ENCODE measurements around the gene SAFB. TPM values are rescaled to one million over a fixed set of nuclear protein-coding genes. Genes with fewer than 3 reads are reported as not detected.
A peak's percentile ranks its signal among the peaks of the same experiment; 100 is the strongest.

Gene SAFB
- total RNA-seq, 6 experiments from 2014 or later, result 31.2 to 45.7 (median 32.8) TPM

GRCh38 chr19:5641171-5641570 is 18.3 kb downstream of the SAFB start:
- Histone ChIP-seq H3K4me1 (peaks cover 0 to 45% (median 15%) of the 10 kb centered on the region in 4 donors), H3K9me3 (no peaks in the 10 kb centered on the region), H3K27ac (no peak overlapping the region), H3K4me3 (no peak overlapping the region), H3K36me3 (peaks cover 0 to 35% (median 11%) of the 10 kb centered on the region in 4 donors), H3K27me3 (no peaks in the 10 kb centered on the region)
- WGBS (ENCODE audit: insufficient coverage, low coverage, low lambda C conversion rate, missing lambda C conversion rate), result 87% methylated on average over 3 of the region's 4 CpGs
- intact Hi-C loops (cut with DNase I), result no loop called here
- TF ChIP-seq POLR2A (IDR thresholded peaks at IDR 0.05), result no peak
- TF ChIP-seq CTCF (IDR thresholded peaks at IDR 0.05), result no peak
- DNase-seq, result no peak
- no peak for ATAC-seq

DNA sequence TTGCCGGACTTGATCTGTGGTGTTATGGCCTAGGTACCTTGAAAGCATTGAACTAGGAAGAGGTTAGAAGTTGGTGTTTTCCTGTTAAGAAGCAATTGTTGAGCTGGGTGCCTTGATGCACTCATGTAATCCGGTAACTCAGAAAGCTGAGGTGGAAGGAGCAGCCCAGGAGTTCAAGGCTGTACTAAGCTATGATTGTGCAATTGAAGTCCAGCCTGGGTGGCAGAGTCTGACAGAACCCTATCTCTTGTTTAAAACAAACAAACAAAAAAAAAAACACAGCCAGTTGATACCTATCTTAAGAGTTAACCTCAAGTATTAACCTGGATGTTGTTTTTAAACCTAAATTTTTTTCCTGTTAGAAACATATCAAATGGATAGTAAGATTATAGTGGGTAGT is 19.3 kb downstream of the SAFB start:
- Histone ChIP-seq H3K4me3 (no peak overlapping the region), H3K4me1 (peaks cover 0 to 50% (median 14%) of the 10 kb centered on the region in 4 donors), H3K36me3 (peaks cover 0 to 44% (median 11%) of the 10 kb centered on the region in 4 donors), H3K27ac (peak overlapping the region in 1 of 3 donors; percentile 57), H3K27me3 (no peaks in the 10 kb centered on the region), H3K9me3 (no peaks in the 10 kb centered on the region)
- TF ChIP-seq POLR2A (IDR thresholded peaks at IDR 0.05), result no peak
- no peak for TF ChIP-seq CTCF (IDR thresholded peaks at IDR 0.05)
- 65% methylated on average over 2 of the region's 2 CpGs for WGBS (ENCODE audit: insufficient coverage, low coverage, low lambda C conversion rate, missing lambda C conversion rate)
- no peak for DNase-seq
- intact Hi-C loops (cut with DNase I), result no loop called here
- ATAC-seq, result peak; percentile 85 to 91 (median 89)

DNA sequence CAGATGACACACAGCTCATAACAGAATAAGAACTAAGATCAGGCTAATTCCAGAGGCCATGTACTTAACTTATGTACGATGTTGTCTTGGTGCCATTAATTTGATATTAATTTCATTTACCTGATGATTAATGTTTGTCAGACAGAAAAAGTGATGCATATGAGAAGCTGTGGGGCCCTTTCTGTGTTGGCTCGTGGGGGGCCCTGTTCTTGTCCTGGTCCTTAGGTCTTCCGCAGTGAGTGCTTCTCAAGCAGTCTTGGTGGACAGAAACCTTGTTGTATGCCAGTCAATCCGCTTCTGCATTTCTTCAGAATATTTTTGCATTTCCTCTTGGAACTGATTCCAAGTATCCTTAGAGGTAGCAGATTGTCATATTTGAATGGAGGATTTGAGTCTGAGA is 20.2 kb downstream of the SAFB start:
- Histone ChIP-seq H3K4me3 (no peak overlapping the region), H3K9me3 (no peaks in the 10 kb centered on the region), H3K36me3 (peaks cover 0 to 49% (median 12%) of the 10 kb centered on the region in 4 donors), H3K27ac (peak overlapping the region in 1 of 3 donors; percentile 57), H3K4me1 (peaks cover 0 to 50% (median 15%) of the 10 kb centered on the region in 4 donors), H3K27me3 (no peaks in the 10 kb centered on the region)
- WGBS (ENCODE audit: insufficient coverage, low coverage, low lambda C conversion rate, missing lambda C conversion rate), result 96% methylated on average over 4 of the region's 4 CpGs
- TF ChIP-seq CTCF (IDR thresholded peaks at IDR 0.05) (no peak), POLR2A (IDR thresholded peaks at IDR 0.05) (no peak)
- DNase-seq (no peak), ATAC-seq (no peak)
- intact Hi-C loops (cut with DNase I), result no loop called here

DNA sequence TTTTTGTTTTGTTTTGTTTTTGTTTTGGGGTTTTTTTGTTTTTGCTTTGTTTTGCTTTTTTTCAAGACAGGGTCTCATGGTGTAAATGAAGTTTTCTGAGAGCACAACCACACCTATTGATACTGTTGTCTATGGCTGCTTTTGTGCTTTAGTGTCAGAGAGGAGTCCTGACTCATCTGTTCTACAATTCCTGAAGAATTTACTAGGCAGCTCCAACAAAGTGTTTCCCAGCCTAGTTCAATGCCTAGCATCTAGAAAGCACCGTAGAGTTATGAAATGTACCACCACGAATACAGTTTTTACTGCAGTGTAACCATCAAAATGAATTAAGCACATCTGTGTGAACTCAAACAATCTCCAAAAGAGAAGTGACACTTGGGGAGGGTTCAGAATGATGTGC is 21.2 kb downstream of the SAFB start:
- H3K4me3 ChIP-seq, result no peak overlapping the region
- H3K27me3 ChIP-seq, result no peaks in the 10 kb centered on the region
- peaks cover 0 to 52% (median 14%) of the 10 kb centered on the region in 4 donors for H3K36me3 ChIP-seq
- no peaks in the 10 kb centered on the region for H3K9me3 ChIP-seq
- intact Hi-C loops (cut with DNase I), result no loop called here
- peaks cover 0 to 51% (median 16%) of the 10 kb centered on the region in 4 donors for H3K4me1 ChIP-seq
- ATAC-seq (no peak), DNase-seq (no peak)
- TF ChIP-seq CTCF (IDR thresholded peaks at IDR 0.05), result no peak
- no peak for TF ChIP-seq POLR2A (IDR thresholded peaks at IDR 0.05)
- H3K27ac ChIP-seq, result no peak overlapping the region
- 75% methylated on average over 1 of the region's 2 CpGs for WGBS (ENCODE audit: insufficient coverage, low coverage, low lambda C conversion rate, missing lambda C conversion rate)

GRCh38 chr19:5645409-5645808 is 22.5 kb downstream of the SAFB start:
- TF ChIP-seq CTCF (IDR thresholded peaks at IDR 0.05), result no peak
- no peak for TF ChIP-seq POLR2A (IDR thresholded peaks at IDR 0.05)
- WGBS (ENCODE audit: insufficient coverage, low coverage, low lambda C conversion rate, missing lambda C conversion rate), result 88% methylated on average over 5 of the region's 5 CpGs
- Histone ChIP-seq H3K27me3 (no peaks in the 10 kb centered on the region), H3K36me3 (peaks cover 8 to 60% (median 21%) of the 10 kb centered on the region in 4 donors), H3K4me1 (peaks cover 0 to 46% (median 16%) of the 10 kb centered on the region in 4 donors), H3K9me3 (no peaks in the 10 kb centered on the region), H3K27ac (no peak overlapping the region), H3K4me3 (no peak overlapping the region)
- intact Hi-C loops (cut with DNase I), result no loop called here
- ATAC-seq, result no peak
- DNase-seq, result no peak
